Neural cell (in vitro differentiated cells): Measurements from ENCODE around the gene ZNF429. TPM values are rescaled to one million over a fixed set of nuclear protein-coding genes. Genes with fewer than 3 reads are reported as not detected.
A peak's percentile ranks its signal among the peaks of the same experiment; 100 is the strongest.

Experiments used
- H2AFZ ChIP-seq: fragments of 200-600, 300-800 bp; sonication (generic), shearing (Covaris generic); 2 replicates; pipeline ENCODE4 v1.6.0; 2014; ENCODE audit warnings: low read depth, mild to moderate bottlenecking, antibody characterized with exemption, low read length, moderate library complexity
- H3F3A ChIP-seq: fragments of 200-600 bp; shearing (Covaris generic); 2 replicates; pipeline ENCODE4 v1.6.1; 2016; ENCODE audit warnings: mild to moderate bottlenecking, moderate library complexity, mixed read lengths, antibody characterized with exemption, low read length; ENCODE audit not compliant: insufficient read depth, poor library complexity, severe bottlenecking
- H3K27ac ChIP-seq: fragments of 200-600, 300-800 bp; sonication (generic), shearing (Covaris generic); 2 replicates; pipeline ENCODE4 v1.5.1; 2014; ENCODE audit warnings: mild to moderate bottlenecking, low read length, moderate library complexity
- H3K27me3 ChIP-seq: fragments of 300-800, 200-600 bp; sonication (generic), shearing (Covaris generic); 2 replicates; pipeline ENCODE4 v1.6.0; 2014; ENCODE audit warnings: mild to moderate bottlenecking, low read depth, low read length, moderate library complexity; ENCODE audit not compliant: insufficient read depth
- H3K36me3 ChIP-seq: fragments of 300-800, 200-600 bp; sonication (generic), shearing (Covaris generic); 2 replicates; pipeline ENCODE4 v1.5.1; 2014; ENCODE audit warnings: mild to moderate bottlenecking, antibody characterized with exemption, low read length, moderate library complexity; ENCODE audit not compliant: insufficient read depth
- H3K4me2 ChIP-seq: fragments of 300-800, 200-600 bp; sonication (generic), shearing (Covaris generic); 2 replicates; pipeline ENCODE4 v1.6.0; 2014; ENCODE audit warnings: mild to moderate bottlenecking, low read length
- H3K4me3 ChIP-seq: fragments of 300-800, 200-600 bp; sonication (generic), shearing (Covaris generic); 2 replicates; pipeline ENCODE4 v1.5.1; 2014; ENCODE audit warnings: mild to moderate bottlenecking, low read length, moderate library complexity
- H3K79me2 ChIP-seq: fragments of 200-600 bp; shearing (Covaris generic); replicated peaks from 2 replicates; pipeline ENCODE4 v1.6.0; 2014; ENCODE audit warnings: mild to moderate bottlenecking, low read length, moderate library complexity; ENCODE audit not compliant: insufficient read depth
- H3K9ac ChIP-seq: fragments of 300-800, 200-600 bp; sonication (generic), shearing (Covaris generic); 2 replicates; pipeline ENCODE4 v1.6.1; 2016; ENCODE audit warnings: mild to moderate bottlenecking, low read length, mixed read lengths
- H3K9me2 ChIP-seq: fragments of 200-600 bp; shearing (Covaris generic); 2 replicates; pipeline ENCODE4 v1.6.1; 2016; ENCODE audit warnings: mild to moderate bottlenecking, low read length, mixed read lengths; ENCODE audit not compliant: insufficient read depth
- H3K9me3 ChIP-seq: fragments of 200-600, 300-800 bp; sonication (generic), shearing (Covaris generic); 2 replicates; pipeline ENCODE4 v1.6.1; 2016; ENCODE audit warnings: mild to moderate bottlenecking, mixed run types, low read length, moderate library complexity, mixed read lengths
- H4K20me1 ChIP-seq: fragments of 200-600 bp; shearing (Covaris generic); 2 replicates; pipeline ENCODE4 v1.6.1; 2016; ENCODE audit warnings: mild to moderate bottlenecking, mixed run types; ENCODE audit not compliant: insufficient read depth
- EP300 ChIP-seq: fragments of 450-650 bp; conservative IDR thresholded peaks from 2 replicates; pipeline ENCODE4 v1.6.1; 2014; ENCODE audit warnings: antibody characterized with exemption, mild to moderate bottlenecking, moderate library complexity; ENCODE audit not compliant: poor library complexity, severe bottlenecking
- EZH2 ChIP-seq: fragments of 200-600, 300-800 bp; shearing (Covaris generic), sonication (generic); IDR thresholded peaks from 2 replicates; pipeline ENCODE4 v1.6.1; 2014; ENCODE audit warnings: antibody characterized with exemption, low read length, borderline replicate concordance, mild to moderate bottlenecking; ENCODE audit not compliant: insufficient read depth, poor library complexity, severe bottlenecking
- MXI1 ChIP-seq: fragments of 450-650 bp; conservative IDR thresholded peaks from 2 replicates; pipeline ENCODE4 v1.6.1; 2014; ENCODE audit warnings: antibody characterized with exemption, mild to moderate bottlenecking; ENCODE audit not compliant: poor library complexity, severe bottlenecking
- POLR2AphosphoS5 ChIP-seq: IDR thresholded peaks from 2 replicates; pipeline ENCODE4 v1.6.1; 2012
- RAD21 ChIP-seq: fragments of 450-650 bp; conservative IDR thresholded peaks from 2 replicates; pipeline ENCODE4 v1.6.1; 2014; ENCODE audit warnings: antibody characterized with exemption, mild to moderate bottlenecking, moderate library complexity
- SMC3 ChIP-seq: fragments of 450-650 bp; conservative IDR thresholded peaks from 2 replicates; pipeline ENCODE4 v1.6.1; 2014; ENCODE audit warnings: antibody characterized with exemption, mild to moderate bottlenecking, moderate library complexity; ENCODE audit not compliant: poor library complexity
- TAF1 ChIP-seq: IDR thresholded peaks from 2 replicates; pipeline ENCODE4 v1.6.1; 2012; ENCODE audit warnings: low read depth
- polyA plus RNA-seq: library from polyadenylated mRNA; depleted of rRNA; stranded (reverse); fragments of >200 nt; gene quantifications from 2 replicates; pipeline ENCODE4 v1.2.3, GENCODE V29; 2014
- TF ChIP-seq, protein P1 (sequence below): fragments of 450-650 bp; IDR thresholded peaks from 2 replicates; pipeline ENCODE4 v1.5.1; 2014; ENCODE audit warnings: antibody characterized with exemption, mild to moderate bottlenecking, moderate library complexity; ENCODE audit not compliant: poor library complexity, severe bottlenecking
- TF ChIP-seq, protein P2 (sequence below): IDR thresholded peaks from 2 replicates; pipeline ENCODE4 v1.6.1; 2012; ENCODE audit warnings: borderline replicate concordance

The ZNF429 gene
- polyA plus RNA-seq, 1 donor from 2014 or later, result 54.1 TPM

DNA sequence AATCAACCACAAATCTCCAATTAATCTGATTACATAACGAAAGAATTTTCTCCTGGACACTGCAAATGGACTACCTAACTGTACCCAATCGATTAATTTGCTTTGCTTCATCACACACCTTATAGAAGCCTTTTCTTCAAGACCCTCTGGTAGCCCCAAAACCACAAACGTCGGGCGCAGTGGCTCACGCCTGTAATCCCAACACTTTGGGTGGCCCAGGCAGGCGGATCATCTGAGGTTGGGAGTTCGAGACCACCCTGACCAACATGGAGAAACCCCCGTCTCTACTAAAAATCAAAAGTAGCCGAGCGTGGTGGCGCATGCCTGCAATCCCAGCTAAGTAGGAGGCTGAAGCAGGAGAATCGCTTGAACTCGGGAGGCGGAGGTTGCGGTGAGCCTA, 42.9 kb upstream of the ZNF429 start:
- TF ChIP-seq MXI1, result no peak
- no peak for TF ChIP-seq TAF1
- no peak for TF ChIP-seq EP300
- TF ChIP-seq, protein P1, sequence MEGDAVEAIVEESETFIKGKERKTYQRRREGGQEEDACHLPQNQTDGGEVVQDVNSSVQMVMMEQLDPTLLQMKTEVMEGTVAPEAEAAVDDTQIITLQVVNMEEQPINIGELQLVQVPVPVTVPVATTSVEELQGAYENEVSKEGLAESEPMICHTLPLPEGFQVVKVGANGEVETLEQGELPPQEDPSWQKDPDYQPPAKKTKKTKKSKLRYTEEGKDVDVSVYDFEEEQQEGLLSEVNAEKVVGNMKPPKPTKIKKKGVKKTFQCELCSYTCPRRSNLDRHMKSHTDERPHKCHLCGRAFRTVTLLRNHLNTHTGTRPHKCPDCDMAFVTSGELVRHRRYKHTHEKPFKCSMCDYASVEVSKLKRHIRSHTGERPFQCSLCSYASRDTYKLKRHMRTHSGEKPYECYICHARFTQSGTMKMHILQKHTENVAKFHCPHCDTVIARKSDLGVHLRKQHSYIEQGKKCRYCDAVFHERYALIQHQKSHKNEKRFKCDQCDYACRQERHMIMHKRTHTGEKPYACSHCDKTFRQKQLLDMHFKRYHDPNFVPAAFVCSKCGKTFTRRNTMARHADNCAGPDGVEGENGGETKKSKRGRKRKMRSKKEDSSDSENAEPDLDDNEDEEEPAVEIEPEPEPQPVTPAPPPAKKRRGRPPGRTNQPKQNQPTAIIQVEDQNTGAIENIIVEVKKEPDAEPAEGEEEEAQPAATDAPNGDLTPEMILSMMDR, result no peak
- no peak for TF ChIP-seq RAD21
- TF ChIP-seq, protein P2, sequence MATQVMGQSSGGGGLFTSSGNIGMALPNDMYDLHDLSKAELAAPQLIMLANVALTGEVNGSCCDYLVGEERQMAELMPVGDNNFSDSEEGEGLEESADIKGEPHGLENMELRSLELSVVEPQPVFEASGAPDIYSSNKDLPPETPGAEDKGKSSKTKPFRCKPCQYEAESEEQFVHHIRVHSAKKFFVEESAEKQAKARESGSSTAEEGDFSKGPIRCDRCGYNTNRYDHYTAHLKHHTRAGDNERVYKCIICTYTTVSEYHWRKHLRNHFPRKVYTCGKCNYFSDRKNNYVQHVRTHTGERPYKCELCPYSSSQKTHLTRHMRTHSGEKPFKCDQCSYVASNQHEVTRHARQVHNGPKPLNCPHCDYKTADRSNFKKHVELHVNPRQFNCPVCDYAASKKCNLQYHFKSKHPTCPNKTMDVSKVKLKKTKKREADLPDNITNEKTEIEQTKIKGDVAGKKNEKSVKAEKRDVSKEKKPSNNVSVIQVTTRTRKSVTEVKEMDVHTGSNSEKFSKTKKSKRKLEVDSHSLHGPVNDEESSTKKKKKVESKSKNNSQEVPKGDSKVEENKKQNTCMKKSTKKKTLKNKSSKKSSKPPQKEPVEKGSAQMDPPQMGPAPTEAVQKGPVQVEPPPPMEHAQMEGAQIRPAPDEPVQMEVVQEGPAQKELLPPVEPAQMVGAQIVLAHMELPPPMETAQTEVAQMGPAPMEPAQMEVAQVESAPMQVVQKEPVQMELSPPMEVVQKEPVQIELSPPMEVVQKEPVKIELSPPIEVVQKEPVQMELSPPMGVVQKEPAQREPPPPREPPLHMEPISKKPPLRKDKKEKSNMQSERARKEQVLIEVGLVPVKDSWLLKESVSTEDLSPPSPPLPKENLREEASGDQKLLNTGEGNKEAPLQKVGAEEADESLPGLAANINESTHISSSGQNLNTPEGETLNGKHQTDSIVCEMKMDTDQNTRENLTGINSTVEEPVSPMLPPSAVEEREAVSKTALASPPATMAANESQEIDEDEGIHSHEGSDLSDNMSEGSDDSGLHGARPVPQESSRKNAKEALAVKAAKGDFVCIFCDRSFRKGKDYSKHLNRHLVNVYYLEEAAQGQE, result no peak
- no peak for TF ChIP-seq EZH2
- no peak for TF ChIP-seq POLR2AphosphoS5
- TF ChIP-seq SMC3, result no peak
- Histone ChIP-seq H3K9me2 (no peaks in the 10 kb centered on the region), H3K4me3 (peak overlapping the region; percentile 85), H3K9ac (no peak overlapping the region), H3K27ac (no peak overlapping the region), H3K4me2 (no peak overlapping the region), H3K36me3 (no peaks in the 10 kb centered on the region), H2AFZ (no peak overlapping the region), H4K20me1 (no peaks in the 10 kb centered on the region), H3K9me3 (no peaks in the 10 kb centered on the region), H3K27me3 (no peaks in the 10 kb centered on the region), H3F3A (no peaks in the 10 kb centered on the region), H3K79me2 (peaks cover 8% of the 10 kb centered on the region)

DNA sequence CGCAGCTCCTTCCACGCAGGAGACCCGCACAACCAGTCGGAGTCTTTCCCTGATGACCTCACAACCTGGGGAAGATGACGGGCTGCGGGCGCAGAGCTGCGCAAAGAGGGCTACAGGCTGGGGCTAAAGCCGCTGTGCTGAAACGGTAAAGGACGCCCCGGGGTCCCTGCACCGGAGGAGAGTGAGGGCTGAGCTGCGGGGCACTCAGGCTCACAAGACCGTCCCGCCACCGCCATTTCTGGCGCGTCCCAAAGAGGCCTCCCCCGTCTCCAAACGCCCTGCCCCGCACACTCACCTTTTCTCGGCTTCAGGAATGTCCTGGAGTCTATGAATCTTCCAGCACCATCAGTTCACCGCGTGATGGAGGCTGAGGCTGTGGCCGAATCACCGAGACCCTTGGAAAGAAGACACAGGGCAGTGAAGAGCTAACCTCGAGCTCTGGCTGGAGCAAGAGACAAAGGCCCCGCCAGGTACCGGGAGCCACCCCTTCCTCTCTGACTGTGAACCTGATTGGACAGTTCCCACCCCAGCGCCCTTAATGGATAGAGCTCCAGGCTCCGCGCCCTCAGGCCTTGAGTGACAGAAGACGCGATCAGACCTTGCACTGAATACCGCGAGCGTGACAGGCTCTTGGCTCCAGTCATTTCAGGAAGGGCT, 41.8 kb upstream of the ZNF429 start:
- H3K9me2 ChIP-seq, result no peaks in the 10 kb centered on the region
- H3K79me2 ChIP-seq, result peaks cover 8% of the 10 kb centered on the region
- H4K20me1 ChIP-seq, result no peaks in the 10 kb centered on the region
- H2AFZ ChIP-seq, result peak overlapping the region; percentile 71
- H3K36me3 ChIP-seq, result no peaks in the 10 kb centered on the region
- no peaks in the 10 kb centered on the region for H3K27me3 ChIP-seq
- H3F3A ChIP-seq, result no peaks in the 10 kb centered on the region
- peak overlapping the region; percentile 85 for H3K4me3 ChIP-seq
- no peaks in the 10 kb centered on the region for H3K9me3 ChIP-seq
- peak; percentile 55 for TF ChIP-seq TAF1
- TF ChIP-seq POLR2AphosphoS5, result peak; percentile 88
- TF ChIP-seq RAD21, result peak; percentile 14
- TF ChIP-seq, protein P2, result peak; percentile 78
- no peak for TF ChIP-seq EP300
- TF ChIP-seq SMC3, result no peak
- TF ChIP-seq, protein P1, result peak; percentile 8
- peak; percentile 67 for TF ChIP-seq MXI1
- peak overlapping the region; percentile 79 for H3K27ac ChIP-seq
- peak overlapping the region; percentile 86 for H3K9ac ChIP-seq
- no peak overlapping the region for H3K4me2 ChIP-seq
